Measurements from ENCODE around the gene PRKAG1.

Gene PRKAG1

GRCh38 chr12:48956279-48957140 is 62.1 kb downstream of the PRKAG1 start:
- H3K4me3 ChIP-seq (ENCODE audit: low read depth, low read length): peak overlapping the region; percentile 90
- no peak for TF ChIP-seq CTCF (IDR thresholded peaks at IDR 0.05; ENCODE audit: insufficient read depth, low read depth, low read length, missing control alignments)
- DNase-seq (ENCODE audit: low read depth): peak; percentile 71

- H3K4me3 ChIP-seq (ENCODE audit: low read depth, low read length): no peak overlapping the region
- TF ChIP-seq CTCF (IDR thresholded peaks at IDR 0.05; ENCODE audit: insufficient read depth, low read depth, low read length, missing control alignments): no peak
- no peak for DNase-seq (ENCODE audit: low read depth)
These were observed 63.6 kb downstream of the PRKAG1 start for GRCh38 chr12:48954841-48955501.

- DNase-seq (ENCODE audit: low read depth): no peak
- no peak overlapping the region for H3K4me3 ChIP-seq (ENCODE audit: low read depth, low read length)
- TF ChIP-seq CTCF (IDR thresholded peaks at IDR 0.05; ENCODE audit: insufficient read depth, low read depth, low read length, missing control alignments): no peak
These were observed 64.5 kb downstream of the PRKAG1 start for GRCh38 chr12:48954061-48954460.

- no peak for DNase-seq (ENCODE audit: low read depth)
- TF ChIP-seq CTCF (IDR thresholded peaks at IDR 0.05; ENCODE audit: insufficient read depth, low read depth, low read length, missing control alignments): no peak
- no peak overlapping the region for H3K4me3 ChIP-seq (ENCODE audit: low read depth, low read length)
These were observed 65.9 kb downstream of the PRKAG1 start for GRCh38 chr12:48952691-48953090.
